Calu3 (cell line): ENCODE results near the gene PRKCA. TPM values are rescaled to one million over a fixed set of nuclear protein-coding genes. Genes with fewer than 3 reads are reported as not detected.

Experiments used
- BruUV-seq: library from RNA; stranded (reverse); fragments of 400-500 nt; replicated peaks from 2 replicates; lab custom pipeline; 2021; lab: Mats Ljungman, UMichigan
- CTCF ChIA-PET: fragments of 300-600 bp; sonication (Branson Sonifier 250); formaldehyde crosslinking; loops from one replicate; lab custom pipeline; 2022; ENCODE audit warnings: antibody characterized with exemption; lab: Charles Lee
- DNase-seq: peaks from one replicate; pipeline ENCODE4 v3.0.0; 2022
- H3K27ac Mint-ChIP-seq: one replicate; pipeline ENCODE4 v1.8.0; 2022; ENCODE audit warnings: mixed read lengths; ENCODE audit not compliant: unreplicated experiment
- H3K27me3 Mint-ChIP-seq: one replicate; pipeline ENCODE4 v1.8.0; 2022; ENCODE audit warnings: mixed read lengths; ENCODE audit not compliant: unreplicated experiment
- H3K36me3 Mint-ChIP-seq: one replicate; pipeline ENCODE4 v1.8.0; 2022; ENCODE audit warnings: mild to moderate bottlenecking, moderate library complexity, mixed read lengths; ENCODE audit not compliant: insufficient read depth, unreplicated experiment
- H3K4me1 Mint-ChIP-seq: one replicate; pipeline ENCODE4 v1.8.0; 2022; ENCODE audit warnings: mild to moderate bottlenecking, low read depth, mixed read lengths; ENCODE audit not compliant: unreplicated experiment
- H3K4me3 Mint-ChIP-seq: one replicate; pipeline ENCODE4 v1.8.0; 2022; ENCODE audit warnings: mild to moderate bottlenecking, low read depth, moderate library complexity, mixed read lengths; ENCODE audit not compliant: unreplicated experiment
- H3K9me3 Mint-ChIP-seq: one replicate; pipeline ENCODE4 v1.8.0; 2022; ENCODE audit warnings: low read depth, mixed read lengths; ENCODE audit not compliant: unreplicated experiment
- intact Hi-C: fragments of 100-400 bp; cut with micrococcal nuclease; formaldehyde crosslinking; loops from one replicate; pipeline ENCODE4 v1.10.0; 2022; ENCODE audit not compliant: unreplicated experiment
- total RNA-seq: library from RNA; stranded (reverse); gene quantifications from 2 replicates; pipeline ENCODE4 v1.2.3, GENCODE V29; 2022
- TF ChIP-seq, protein P1 (sequence below): fragments of 200-600 bp; IDR thresholded peaks from one replicate; pipeline ENCODE4 v1.8.0; 2022; ENCODE audit warnings: antibody characterized with exemption; ENCODE audit not compliant: unreplicated experiment

The PRKCA gene
- total RNA-seq, 1 experiment from 2014 or later, result 126 TPM

DNA sequence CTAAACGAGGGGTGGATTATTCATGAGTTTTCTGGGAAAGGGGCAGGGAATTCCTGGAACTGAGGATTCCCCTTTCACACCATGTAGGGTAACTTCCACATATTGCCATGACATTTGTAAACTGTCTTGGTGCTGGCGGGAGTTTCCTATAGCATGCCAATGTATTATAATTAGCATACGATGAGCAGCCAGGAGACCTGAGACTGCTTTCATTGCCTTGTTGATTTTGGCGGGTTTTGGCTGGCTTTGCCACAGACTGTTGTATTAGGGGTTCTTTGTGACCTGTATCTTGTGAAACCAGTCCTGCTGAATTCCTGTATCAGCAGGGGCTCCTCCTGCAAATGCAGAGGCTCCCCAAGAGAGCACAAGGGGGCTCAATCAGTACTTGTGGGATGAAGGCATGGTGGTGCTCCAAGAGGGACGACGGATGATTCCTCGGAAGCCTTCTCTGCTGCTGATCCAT, 428.1 kb downstream of the PRKCA start:
- H3K36me3 Mint-ChIP-seq, result peaks cover 31% of the 10 kb centered on the region
- CTCF ChIA-PET, result no interaction called here
- no peaks in the 10 kb centered on the region for H3K27me3 Mint-ChIP-seq
- H3K4me1 Mint-ChIP-seq, result peaks cover under 1% of the 10 kb centered on the region
- no peak overlapping the region for H3K27ac Mint-ChIP-seq
- no peak overlapping the region for H3K4me3 Mint-ChIP-seq
- no TSS peak for BruUV-seq
- no peaks in the 10 kb centered on the region for H3K9me3 Mint-ChIP-seq
- intact Hi-C loops, result no loop called here
- DNase-seq, result no peak
- TF ChIP-seq, protein P1, sequence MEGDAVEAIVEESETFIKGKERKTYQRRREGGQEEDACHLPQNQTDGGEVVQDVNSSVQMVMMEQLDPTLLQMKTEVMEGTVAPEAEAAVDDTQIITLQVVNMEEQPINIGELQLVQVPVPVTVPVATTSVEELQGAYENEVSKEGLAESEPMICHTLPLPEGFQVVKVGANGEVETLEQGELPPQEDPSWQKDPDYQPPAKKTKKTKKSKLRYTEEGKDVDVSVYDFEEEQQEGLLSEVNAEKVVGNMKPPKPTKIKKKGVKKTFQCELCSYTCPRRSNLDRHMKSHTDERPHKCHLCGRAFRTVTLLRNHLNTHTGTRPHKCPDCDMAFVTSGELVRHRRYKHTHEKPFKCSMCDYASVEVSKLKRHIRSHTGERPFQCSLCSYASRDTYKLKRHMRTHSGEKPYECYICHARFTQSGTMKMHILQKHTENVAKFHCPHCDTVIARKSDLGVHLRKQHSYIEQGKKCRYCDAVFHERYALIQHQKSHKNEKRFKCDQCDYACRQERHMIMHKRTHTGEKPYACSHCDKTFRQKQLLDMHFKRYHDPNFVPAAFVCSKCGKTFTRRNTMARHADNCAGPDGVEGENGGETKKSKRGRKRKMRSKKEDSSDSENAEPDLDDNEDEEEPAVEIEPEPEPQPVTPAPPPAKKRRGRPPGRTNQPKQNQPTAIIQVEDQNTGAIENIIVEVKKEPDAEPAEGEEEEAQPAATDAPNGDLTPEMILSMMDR, result no peak

GRCh38 chr17:66733759-66734158, 431.3 kb downstream of the PRKCA start:
- no peak overlapping the region for H3K27ac Mint-ChIP-seq
- H3K4me1 Mint-ChIP-seq, result no peaks in the 10 kb centered on the region
- H3K27me3 Mint-ChIP-seq, result no peaks in the 10 kb centered on the region
- H3K4me3 Mint-ChIP-seq, result no peak overlapping the region
- no peaks in the 10 kb centered on the region for H3K9me3 Mint-ChIP-seq
- intact Hi-C loops, result no loop called here
- BruUV-seq, result no TSS peak
- TF ChIP-seq, protein P1, result no peak
- CTCF ChIA-PET, result no interaction called here
- H3K36me3 Mint-ChIP-seq, result peaks cover 32% of the 10 kb centered on the region
- DNase-seq, result no peak

- peaks cover 38% of the 10 kb centered on the region for H3K36me3 Mint-ChIP-seq
- intact Hi-C loops, result no loop called here
- no peaks in the 10 kb centered on the region for H3K27me3 Mint-ChIP-seq
- no TSS peak for BruUV-seq
- H3K4me3 Mint-ChIP-seq, result no peak overlapping the region
- CTCF ChIA-PET, result no interaction called here
- H3K9me3 Mint-ChIP-seq, result no peaks in the 10 kb centered on the region
- DNase-seq, result no peak
- no peak overlapping the region for H3K27ac Mint-ChIP-seq
- no peaks in the 10 kb centered on the region for H3K4me1 Mint-ChIP-seq
- TF ChIP-seq, protein P1, result no peak
Measured at GRCh38 chr17:66734186-66734943, 432.0 kb downstream of the PRKCA start.

GRCh38 chr17:66737524-66737923, 435.1 kb downstream of the PRKCA start:
- H3K4me1 Mint-ChIP-seq, result no peaks in the 10 kb centered on the region
- no peak overlapping the region for H3K27ac Mint-ChIP-seq
- H3K9me3 Mint-ChIP-seq, result no peaks in the 10 kb centered on the region
- TF ChIP-seq, protein P1, result no peak
- H3K36me3 Mint-ChIP-seq, result peaks cover 35% of the 10 kb centered on the region
- no peak overlapping the region for H3K4me3 Mint-ChIP-seq
- BruUV-seq, result no TSS peak
- CTCF ChIA-PET, result no interaction called here
- intact Hi-C loops, result no loop called here
- DNase-seq, result no peak
- H3K27me3 Mint-ChIP-seq, result no peaks in the 10 kb centered on the region
